A673 (cell line): ENCODE data around the gene UPP1. TPM values are rescaled to one million over a fixed set of nuclear protein-coding genes. Genes with fewer than 3 reads are reported as not detected.

ENCODE experiments used
- BruUV-seq: library from RNA; stranded (reverse); fragments of 400-500 nt; replicated peaks from 2 replicates; lab custom pipeline; 2021; lab: Mats Ljungman, UMichigan
- CTCF ChIA-PET: fragments of 300-600 bp; sonication (Branson Sonifier 250); formaldehyde crosslinking; loops from one replicate; lab custom pipeline; 2022; ENCODE audit warnings: antibody characterized with exemption; lab: Charles Lee
- POLR2A ChIA-PET: fragments of 300-600 bp; sonication (Branson Sonifier 250); formaldehyde crosslinking; loops from one replicate; lab custom pipeline; 2022; ENCODE audit warnings: antibody characterized with exemption; ENCODE audit not compliant: low non-redundant PET; lab: Charles Lee
- DNase-seq: peaks from one replicate; pipeline ENCODE4 v3.0.0-alpha.2; 2015; ENCODE audit warnings: low spot score
- H3K27ac ChIP-seq: fragments of 200-600 bp; sonication (generic); 2 replicates; pipeline ENCODE4 v1.5.1; 2016; ENCODE audit warnings: mixed run types, low read depth, mild to moderate bottlenecking, mixed read lengths, antibody characterized with exemption, low read length; ENCODE audit not compliant: poor library complexity, severe bottlenecking
- H3K27me3 ChIP-seq: fragments of 200-600 bp; sonication (generic); replicated peaks from 2 replicates; pipeline ENCODE4 v1.6.1; 2017; ENCODE audit warnings: mixed run types, low read depth, mild to moderate bottlenecking, mixed read lengths, antibody characterized with exemption, low read length; ENCODE audit not compliant: insufficient read depth, poor library complexity
- H3K36me3 ChIP-seq: fragments of 200-600 bp; sonication (generic); 2 replicates; pipeline ENCODE4 v1.6.1; 2016; ENCODE audit warnings: mixed run types, mild to moderate bottlenecking, mixed read lengths, antibody characterized with exemption, low read length; ENCODE audit not compliant: insufficient read depth, poor library complexity, severe bottlenecking
- H3K4me1 ChIP-seq: fragments of 200-600 bp; sonication (generic); 2 replicates; pipeline ENCODE4 v1.6.1; 2017; ENCODE audit warnings: mixed run types, mild to moderate bottlenecking, mixed read lengths, antibody characterized with exemption, low read length; ENCODE audit not compliant: insufficient read depth, poor library complexity, severe bottlenecking
- H3K4me3 ChIP-seq: fragments of 200-600 bp; sonication (generic); 2 replicates; pipeline ENCODE4 v1.5.1; 2016; ENCODE audit warnings: low read depth, mixed run types, mild to moderate bottlenecking, mixed read lengths, low read length; ENCODE audit not compliant: poor library complexity, severe bottlenecking
- H3K9me3 ChIP-seq: fragments of 200-600 bp; sonication (generic); 2 replicates; pipeline ENCODE4 v1.6.1; 2016; ENCODE audit warnings: mixed run types, low read depth, mild to moderate bottlenecking, mixed read lengths, antibody characterized with exemption, low read length; ENCODE audit not compliant: poor library complexity, severe bottlenecking
- EZH2 ChIP-seq: fragments of 200-600 bp; sonication (generic); IDR thresholded peaks from 2 replicates; pipeline ENCODE4 v1.6.1; 2017; ENCODE audit warnings: borderline replicate concordance, low read depth, mild to moderate bottlenecking, mixed read lengths, antibody characterized with exemption, low read length; ENCODE audit not compliant: poor library complexity, severe bottlenecking
- intact Hi-C: fragments of 100-400 bp; cut with micrococcal nuclease; formaldehyde crosslinking; loops from one replicate; pipeline ENCODE4 v1.10.0; 2022; ENCODE audit not compliant: unreplicated experiment
- total RNA-seq: library from RNA; stranded (reverse); gene quantifications from 2 replicates; pipeline ENCODE4 v1.2.3, GENCODE V29; 2021
- TF ChIP-seq, protein P1 (sequence below): fragments of 300-800, 200-600 bp; sonication (generic); conservative IDR thresholded peaks from 2 replicates; pipeline ENCODE4 v1.5.1; 2017; ENCODE audit warnings: low read depth, mild to moderate bottlenecking, antibody characterized with exemption, low read length, moderate library complexity, mixed read lengths

The UPP1 gene
- total RNA-seq, 1 experiment from 2014 or later: 5.5 TPM

DNA sequence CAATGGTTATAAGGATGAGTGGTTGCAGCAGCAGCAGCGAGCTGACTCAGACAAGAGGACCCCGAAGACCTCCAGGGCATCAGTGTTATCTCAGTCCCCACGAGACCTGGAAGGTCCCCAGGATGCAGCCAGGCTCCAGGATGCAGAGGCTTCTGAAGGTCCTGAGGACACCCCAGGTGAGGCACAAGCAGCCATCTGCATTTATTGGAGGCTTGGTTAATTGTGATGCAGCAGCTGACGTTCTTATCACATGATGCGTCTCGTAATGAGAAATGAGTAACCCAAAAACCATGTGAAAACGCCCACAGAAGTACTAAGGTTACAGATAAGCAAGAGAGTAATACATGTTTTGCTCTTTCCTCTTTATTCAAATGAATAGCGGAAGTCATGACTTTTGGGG, 36.3 kb upstream of the UPP1 start:
- Histone ChIP-seq H3K36me3 (no peaks in the 10 kb centered on the region), H3K27me3 (no peaks in the 10 kb centered on the region), H3K27ac (no peak overlapping the region), H3K4me3 (no peak overlapping the region), H3K9me3 (peaks cover 6% of the 10 kb centered on the region), H3K4me1 (no peaks in the 10 kb centered on the region)
- TF ChIP-seq EZH2: no peak
- TF ChIP-seq, protein P1, sequence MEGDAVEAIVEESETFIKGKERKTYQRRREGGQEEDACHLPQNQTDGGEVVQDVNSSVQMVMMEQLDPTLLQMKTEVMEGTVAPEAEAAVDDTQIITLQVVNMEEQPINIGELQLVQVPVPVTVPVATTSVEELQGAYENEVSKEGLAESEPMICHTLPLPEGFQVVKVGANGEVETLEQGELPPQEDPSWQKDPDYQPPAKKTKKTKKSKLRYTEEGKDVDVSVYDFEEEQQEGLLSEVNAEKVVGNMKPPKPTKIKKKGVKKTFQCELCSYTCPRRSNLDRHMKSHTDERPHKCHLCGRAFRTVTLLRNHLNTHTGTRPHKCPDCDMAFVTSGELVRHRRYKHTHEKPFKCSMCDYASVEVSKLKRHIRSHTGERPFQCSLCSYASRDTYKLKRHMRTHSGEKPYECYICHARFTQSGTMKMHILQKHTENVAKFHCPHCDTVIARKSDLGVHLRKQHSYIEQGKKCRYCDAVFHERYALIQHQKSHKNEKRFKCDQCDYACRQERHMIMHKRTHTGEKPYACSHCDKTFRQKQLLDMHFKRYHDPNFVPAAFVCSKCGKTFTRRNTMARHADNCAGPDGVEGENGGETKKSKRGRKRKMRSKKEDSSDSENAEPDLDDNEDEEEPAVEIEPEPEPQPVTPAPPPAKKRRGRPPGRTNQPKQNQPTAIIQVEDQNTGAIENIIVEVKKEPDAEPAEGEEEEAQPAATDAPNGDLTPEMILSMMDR: no peak
- ChIA-PET POLR2A (no interaction called here), CTCF (no interaction called here)
- DNase-seq: no peak
- intact Hi-C loops: no loop called here
- no TSS peak for BruUV-seq

DNA sequence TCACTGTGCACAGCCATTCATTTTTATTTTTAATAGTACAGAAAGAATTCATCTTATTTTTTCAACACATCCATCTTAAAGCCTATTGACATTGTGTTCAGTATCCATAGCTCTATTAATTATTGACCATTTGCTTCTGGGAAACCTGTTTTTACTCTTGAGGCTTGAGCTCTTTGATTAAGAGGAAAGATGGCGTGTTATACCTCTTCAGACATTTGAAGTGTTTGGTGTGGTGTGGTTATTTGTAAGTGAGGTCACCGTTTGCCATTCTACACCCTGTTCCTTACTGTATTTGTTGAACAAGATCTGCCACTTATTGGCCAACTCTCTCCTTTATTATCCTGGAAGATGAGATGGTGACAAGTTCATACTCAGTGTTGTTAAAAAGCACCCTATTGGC, 35.3 kb upstream of the UPP1 start:
- peaks cover 6% of the 10 kb centered on the region for H3K9me3 ChIP-seq
- no peaks in the 10 kb centered on the region for H3K27me3 ChIP-seq
- ChIA-PET POLR2A (no interaction called here), CTCF (no interaction called here)
- intact Hi-C loops: no loop called here
- no peaks in the 10 kb centered on the region for H3K4me1 ChIP-seq
- DNase-seq: no peak
- TF ChIP-seq EZH2: no peak
- TF ChIP-seq, protein P1: no peak
- no peaks in the 10 kb centered on the region for H3K36me3 ChIP-seq
- H3K27ac ChIP-seq: no peak overlapping the region
- H3K4me3 ChIP-seq: no peak overlapping the region
- BruUV-seq: no TSS peak

DNA sequence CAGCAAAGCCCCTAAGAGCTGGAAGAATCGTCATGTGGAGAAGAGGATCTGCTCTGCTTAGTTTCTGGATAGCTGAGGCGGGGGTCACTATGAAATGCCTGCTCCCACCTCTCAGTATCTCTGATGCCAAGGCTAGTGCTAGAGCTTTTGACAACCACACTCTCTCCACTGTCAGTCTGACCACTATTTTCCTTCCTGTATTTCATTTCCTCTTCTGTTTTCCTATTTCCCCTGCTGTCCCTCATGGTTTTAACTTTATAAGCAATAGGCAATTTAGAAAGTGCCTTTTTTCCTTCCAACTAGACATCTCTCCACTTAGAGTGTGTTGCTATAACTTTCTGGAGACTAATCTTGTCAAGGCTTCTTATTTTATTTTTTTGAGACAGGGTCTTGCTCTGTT, 30.1 kb upstream of the UPP1 start:
- TF ChIP-seq, protein P1: no peak
- TF ChIP-seq EZH2: no peak
- H3K27me3 ChIP-seq: no peaks in the 10 kb centered on the region
- POLR2A ChIA-PET: no interaction called here
- H3K4me1 ChIP-seq: no peaks in the 10 kb centered on the region
- H3K9me3 ChIP-seq: peaks cover 6% of the 10 kb centered on the region
- CTCF ChIA-PET: no interaction called here
- intact Hi-C loops: no loop called here
- DNase-seq: no peak
- no TSS peak for BruUV-seq
- H3K36me3 ChIP-seq: no peaks in the 10 kb centered on the region
- no peak overlapping the region for H3K4me3 ChIP-seq
- H3K27ac ChIP-seq: no peak overlapping the region
